HepG2 (cell line): ENCODE results near the gene SMARCA4. TPM values are rescaled to one million over a fixed set of nuclear protein-coding genes. Genes with fewer than 3 reads are reported as not detected.

Experiments
- ATAC-seq: fragments of 200-7000 bp; cut with Tn5 transposase; 3 replicates; pipeline ENCODE4 v1.9.1; 2020; ENCODE audit warnings: mild to moderate bottlenecking, moderate library complexity
- BruUV-seq: library from RNA; stranded (reverse); fragments of 400-500 nt; replicated peaks from 2 replicates; lab custom pipeline; 2021; lab: Mats Ljungman, UMichigan
- CTCF ChIA-PET: fragments of 300-600 bp; formaldehyde crosslinking; extraction: SDS; loops from one replicate; lab custom pipeline; 2021; ENCODE audit warnings: low total read pairs, inconsistent platforms, low intra/inter-chr PET ratio; lab: Yijun Ruan, JAX
- POLR2A ChIA-PET: fragments of 350-600 bp; sonication (Branson Sonifier 250); formaldehyde crosslinking; loops from one replicate; lab custom pipeline; 2020; ENCODE audit warnings: antibody characterized with exemption, inconsistent platforms; lab: Yijun Ruan, JAX
- DNase-seq: peaks from one replicate; pipeline ENCODE4 v3.0.0-alpha.2; 2015; ENCODE audit warnings: low spot score
- FAIRE-seq: peaks from 3 replicates; lab custom pipeline; 2011; peaks lifted over from hg19 to GRCh38; lab: Jason Lieb, UNC
- H2AFZ ChIP-seq: one replicate; pipeline ENCODE4 v1.6.1; 2011; ENCODE audit warnings: low read length, inconsistent platforms
- H3K27ac ChIP-seq: fragments of 300-600 bp; 3 replicates; pipeline ENCODE4 v1.8.0; 2011; ENCODE audit warnings: mixed run types, mild to moderate bottlenecking, mixed read lengths, low read length, inconsistent platforms; ENCODE audit not compliant: insufficient read depth; ENCODE audit errors: extremely low read length
- H3K27me3 ChIP-seq, 2 experiments: fragments of 200-600 bp in 1 of 2; 2 replicates in 1 of 2; 3 replicates in 1 of 2; pipeline versions ENCODE4 v1.6.0 to v1.8.0; 2011; ENCODE audit warnings: low read length in 2 of 2, mild to moderate bottlenecking in 2 of 2, moderate library complexity in 2 of 2, inconsistent platforms in 1 of 2; ENCODE audit not compliant: insufficient read depth in 2 of 2, control insufficient read depth in 1 of 2
- H3K36me3 ChIP-seq, 2 experiments: fragments of 200-600 bp in 1 of 2; replicated peaks in 1 of 2; 2 replicates in 1 of 2; 3 replicates in 1 of 2; pipeline versions ENCODE4 v1.5.1 to v1.8.0; 2011; ENCODE audit warnings: low read length in 2 of 2, inconsistent platforms in 1 of 2; ENCODE audit not compliant: insufficient read depth in 2 of 2, control insufficient read depth in 1 of 2
- H3K4me1 ChIP-seq: 2 replicates; pipeline ENCODE4 v1.5.1; 2012; ENCODE audit warnings: low read length, inconsistent platforms; ENCODE audit not compliant: insufficient read depth
- H3K4me2 ChIP-seq: 2 replicates; pipeline ENCODE4 v1.6.0; 2011; ENCODE audit warnings: low read depth, low read length, inconsistent platforms
- H3K4me3 ChIP-seq, 3 experiments: fragments of 200-600 bp in 1 of 3; sonication (generic), shearing (Covaris generic) in 1 of 3; replicated peaks in 1 of 3; 2 replicates each; pipeline ENCODE4 v1.5.1; 2011 to 2016; ENCODE audit warnings: low read length in 3 of 3, inconsistent platforms in 2 of 3, low read depth in 2 of 3, mild to moderate bottlenecking in 2 of 3, control low read depth in 1 of 3, mixed read lengths in 1 of 3; ENCODE audit not compliant: insufficient read depth in 1 of 3
- H3K79me2 ChIP-seq: one replicate; pipeline ENCODE4 v1.6.1; 2011; ENCODE audit warnings: low read length, inconsistent platforms; ENCODE audit not compliant: insufficient read depth
- H3K9ac ChIP-seq: 2 replicates; pipeline ENCODE4 v1.6.0; 2011; ENCODE audit warnings: mild to moderate bottlenecking, low read depth, low read length, inconsistent platforms; ENCODE audit not compliant: insufficient read depth
- H3K9me3 ChIP-seq: 2 replicates; pipeline ENCODE4 v1.5.1; 2012; ENCODE audit warnings: mild to moderate bottlenecking, low read length
- H4K20me1 ChIP-seq: 2 replicates; pipeline ENCODE4 v1.6.0; 2011; ENCODE audit warnings: inconsistent platforms, mild to moderate bottlenecking, low read length, moderate library complexity; ENCODE audit not compliant: insufficient read depth
- CREB1 ChIP-seq, 2 experiments: fragments of 450-650 bp in 1 of 2; IDR thresholded peaks; 2 replicates each; pipeline ENCODE4 v1.6.1; 2016 to 2017; ENCODE audit warnings: control low read depth in 1 of 2, mild to moderate bottlenecking in 1 of 2, missing compliant biosample characterization in 1 of 2, missing genetic modification characterization in 1 of 2
- ZNF326 ChIP-seq: sonication (generic); formaldehyde crosslinking; IDR thresholded peaks from 2 replicates; pipeline ENCODE4 v1.4.0; 2020; ENCODE audit warnings: missing genetic modification reagents, borderline replicate concordance
- WGBS: methylation state at CpG from one replicate; pipeline ENCODE4 v1.1.6; 2017; ENCODE audit warnings: low lambda C conversion rate; 5-methylcytosine and 5-hydroxymethylcytosine counted together
- in situ Hi-C: cut with HindIII; loops from 2 replicates; pipeline ENCODE4 v1.10.0; 2017; ENCODE audit warnings: low pct_unique_long_range_greater_than_20kb; ENCODE audit not compliant: extremely low pct_ligation_motif_present
- intact Hi-C: fragments of 100-400 bp; cut with micrococcal nuclease; formaldehyde crosslinking; loops from one replicate; pipeline ENCODE4 v1.10.0; 2022; ENCODE audit not compliant: unreplicated experiment
- polyA plus RNA-seq, 8 experiments: library from polyadenylated mRNA; depleted of rRNA in 3 of 8; stranded (reverse) in 7 of 8; unstranded in 1 of 8; fragments of >200 nt; fragmentation: Illumina TruSeq in 4 of 8; extraction: Trizol in 4 of 8; gene quantifications; 2 replicates each; pipeline versions ENCODE4 v1.2.1 to v1.2.3, GENCODE V29; 2011 to 2016; ENCODE audit warnings: low read depth in 4 of 8, missing spikeins in 1 of 8, mixed read lengths in 1 of 8; ENCODE audit not compliant: insufficient read depth in 1 of 8
- total RNA-seq, 5 experiments: library from RNA; depleted of rRNA; stranded (reverse); fragments of >200 nt; fragmentation: Illumina TruSeq; extraction: Trizol; gene quantifications; 2 replicates each; pipeline ENCODE4 v1.2.3, GENCODE V29; 2016; ENCODE audit warnings: low read depth in 1 of 5
- TF ChIP-seq, protein P1 (sequence below): conservative IDR thresholded peaks from 2 replicates; pipeline ENCODE4 v1.6.1; 2018; ENCODE audit warnings: missing genetic modification reagents

Gene SMARCA4
- total and polyA plus RNA-seq, 2 of the 13 experiments (the other 11 are each of a cell fraction or from before 2014, with no cell fraction given): 25.4 to 45.9 TPM

- TF ChIP-seq, protein P1, sequence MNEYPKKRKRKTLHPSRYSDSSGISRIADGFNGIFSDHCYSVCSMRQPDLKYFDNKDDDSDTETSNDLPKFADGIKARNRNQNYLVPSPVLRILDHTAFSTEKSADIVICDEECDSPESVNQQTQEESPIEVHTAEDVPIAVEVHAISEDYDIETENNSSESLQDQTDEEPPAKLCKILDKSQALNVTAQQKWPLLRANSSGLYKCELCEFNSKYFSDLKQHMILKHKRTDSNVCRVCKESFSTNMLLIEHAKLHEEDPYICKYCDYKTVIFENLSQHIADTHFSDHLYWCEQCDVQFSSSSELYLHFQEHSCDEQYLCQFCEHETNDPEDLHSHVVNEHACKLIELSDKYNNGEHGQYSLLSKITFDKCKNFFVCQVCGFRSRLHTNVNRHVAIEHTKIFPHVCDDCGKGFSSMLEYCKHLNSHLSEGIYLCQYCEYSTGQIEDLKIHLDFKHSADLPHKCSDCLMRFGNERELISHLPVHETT (CRISPR knock-in tag): no peak
Measured at GRCh38 chr19:11033251-11033650, 72.4 kb downstream of the SMARCA4 start (continued).

DNA sequence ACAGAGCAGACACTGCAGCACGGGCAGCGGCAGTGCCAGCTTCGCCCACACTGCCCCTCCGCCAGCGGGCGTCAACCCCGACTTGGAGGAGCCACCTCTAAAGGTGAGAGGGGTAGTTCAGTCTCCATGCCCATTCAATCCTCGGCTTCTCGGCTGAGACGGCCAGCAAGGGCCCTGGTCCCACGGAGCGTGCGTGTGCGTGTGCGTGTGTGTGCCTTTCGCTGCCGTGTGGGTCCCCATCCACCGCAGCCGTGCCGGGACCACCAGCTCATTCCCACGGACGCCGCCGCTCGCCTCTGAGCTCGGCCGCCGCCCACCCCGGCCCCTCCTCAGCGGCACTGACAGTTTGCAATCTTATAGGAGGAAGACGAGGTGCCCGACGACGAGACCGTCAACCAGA is 72.9 kb downstream of the SMARCA4 start:
- Histone ChIP-seq H3K4me3 (no peak overlapping the region), H3K27ac (no peak overlapping the region), H3K36me3 (peaks cover 38 to 90% of the 10 kb centered on the region in 2 experiments), H3K9ac (no peak overlapping the region), H3K4me1 (no peaks in the 10 kb centered on the region), H3K9me3 (no peaks in the 10 kb centered on the region), H4K20me1 (peaks cover 4% of the 10 kb centered on the region; the same call in 1 of the 2 replicates), H3K27me3 (no peaks in the 10 kb centered on the region), H3K79me2 (no peaks in the 10 kb centered on the region), H2AFZ (no peak overlapping the region), H3K4me2 (no peak overlapping the region)
- DNase-seq (no peak), FAIRE-seq (no peak), ATAC-seq (no peak)
- WGBS: 97% methylated on average over 26 of the region's 35 CpGs
- BruUV-seq: no TSS peak
- ChIA-PET POLR2A (no interaction called here), CTCF (no interaction called here)
- no peak for TF ChIP-seq CREB1 (IDR thresholded peaks at IDR 0.05)
- TF ChIP-seq CREB1 (CRISPR knock-in tag; IDR thresholded peaks at IDR 0.05): no peak
- TF ChIP-seq ZNF326 (CRISPR knock-in tag): no peak
- in situ Hi-C loops: no loop called here
- intact Hi-C loops: no loop called here
